GM18870 (cell line): ENCODE data around the gene HYOU1.
A peak's percentile ranks its signal among the peaks of the same experiment; 100 is the strongest.
"Not testable (repeated sequence)": the region's sequence is repeated elsewhere in the genome, so short reads cannot be mapped to it uniquely, and the experiment has no call there.

Experiments
- ATAC-seq: cut with Tn5 transposase; IDR thresholded peaks from one replicate; pipeline ENCODE4 v1.9.1; 2021; ENCODE audit warnings: moderate library complexity; ENCODE audit not compliant: unreplicated experiment

The HYOU1 gene

DNA sequence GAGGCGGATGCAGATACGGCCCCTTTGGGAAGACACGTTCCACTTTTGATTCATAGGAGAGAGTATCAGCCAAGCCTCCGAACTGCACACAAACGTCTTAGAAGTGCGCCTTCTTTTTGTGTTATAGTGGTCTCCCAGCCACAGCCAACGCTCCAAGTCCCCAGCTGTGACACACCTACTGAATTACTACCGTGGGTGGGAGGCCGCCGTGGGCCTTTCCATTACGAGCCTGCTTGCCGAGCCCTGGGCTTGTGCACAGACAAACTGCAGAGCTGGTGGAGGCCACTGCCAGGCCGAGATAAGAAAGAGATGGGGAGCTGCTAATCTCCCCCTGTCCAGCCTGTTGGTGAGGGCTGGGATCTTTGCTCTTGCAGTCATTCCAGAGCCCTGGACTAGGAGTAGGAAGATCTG is 28.4 kb upstream of the HYOU1 start:
- ATAC-seq = peak; percentile 10

DNA sequence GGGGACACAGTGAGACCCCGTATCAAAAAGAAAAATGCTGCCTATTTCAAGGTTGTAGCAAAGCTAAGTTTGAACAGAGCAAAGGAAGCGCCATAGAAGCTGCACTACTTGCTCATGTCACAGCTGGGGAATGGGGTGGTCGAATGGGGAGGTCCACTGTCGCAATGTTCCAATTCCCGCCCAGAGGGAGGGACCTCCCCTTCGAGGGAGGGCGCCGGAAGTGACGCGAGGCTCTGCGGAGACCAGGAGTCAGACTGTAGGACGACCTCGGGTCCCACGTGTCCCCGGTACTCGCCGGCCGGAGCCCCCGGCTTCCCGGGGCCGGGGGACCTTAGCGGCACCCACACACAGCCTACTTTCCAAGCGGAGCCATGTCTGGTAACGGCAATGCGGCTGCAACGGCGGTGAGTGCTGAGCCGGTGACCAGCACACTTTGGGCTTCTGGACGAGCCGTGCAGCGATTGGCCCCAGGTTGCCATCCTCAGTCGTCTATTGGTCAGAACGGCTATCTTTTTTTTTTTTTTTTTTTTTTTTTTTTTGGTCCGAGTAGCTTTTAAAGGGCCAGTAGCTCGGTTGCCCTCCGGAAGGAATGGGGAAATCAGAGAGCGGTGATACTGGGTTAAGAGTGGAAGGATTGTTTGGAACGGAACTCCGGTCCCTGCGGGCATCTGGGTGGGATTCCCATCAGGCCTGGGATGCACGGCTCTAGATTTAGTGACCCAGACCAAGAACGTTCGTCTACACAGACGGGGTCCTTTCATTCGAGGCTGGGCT is 27.8 kb upstream of the HYOU1 start, which contains the start of gene HMBS:
Gene HMBS (plus strand): TSS at position 219 of the 774 bp plus-strand sequence. CDS start 153 bp downstream, at position 372.
- ATAC-seq = peak; percentile 76

DNA sequence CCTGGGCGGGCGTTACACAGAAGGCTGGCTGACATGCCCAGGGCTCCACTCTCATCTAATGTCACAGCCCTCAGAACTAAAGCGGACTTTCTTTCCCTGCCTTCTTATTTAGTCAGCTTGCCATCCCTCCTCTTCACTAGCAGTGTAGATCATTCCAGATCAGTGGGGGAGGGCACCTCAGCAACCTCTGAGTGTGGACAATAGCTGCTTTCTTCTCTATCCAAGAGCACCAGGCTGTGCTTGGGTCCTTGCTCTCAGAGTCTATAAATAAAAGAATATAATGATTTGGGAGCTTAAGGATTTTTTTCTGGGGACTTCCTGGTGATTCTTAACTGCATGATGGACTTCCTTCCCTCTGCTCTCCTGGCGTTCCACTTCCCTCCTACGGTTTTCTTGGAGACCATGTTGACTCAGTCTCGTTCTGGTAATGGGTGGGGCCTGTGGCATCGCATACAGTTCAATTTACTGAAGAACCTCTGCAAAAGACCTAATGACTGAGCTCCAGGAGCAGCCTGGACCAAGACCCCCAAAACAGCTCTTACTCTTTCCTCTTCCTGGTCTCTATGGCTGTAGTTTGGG is 24.8 kb upstream of the HYOU1 start:
- ATAC-seq = no peak

DNA sequence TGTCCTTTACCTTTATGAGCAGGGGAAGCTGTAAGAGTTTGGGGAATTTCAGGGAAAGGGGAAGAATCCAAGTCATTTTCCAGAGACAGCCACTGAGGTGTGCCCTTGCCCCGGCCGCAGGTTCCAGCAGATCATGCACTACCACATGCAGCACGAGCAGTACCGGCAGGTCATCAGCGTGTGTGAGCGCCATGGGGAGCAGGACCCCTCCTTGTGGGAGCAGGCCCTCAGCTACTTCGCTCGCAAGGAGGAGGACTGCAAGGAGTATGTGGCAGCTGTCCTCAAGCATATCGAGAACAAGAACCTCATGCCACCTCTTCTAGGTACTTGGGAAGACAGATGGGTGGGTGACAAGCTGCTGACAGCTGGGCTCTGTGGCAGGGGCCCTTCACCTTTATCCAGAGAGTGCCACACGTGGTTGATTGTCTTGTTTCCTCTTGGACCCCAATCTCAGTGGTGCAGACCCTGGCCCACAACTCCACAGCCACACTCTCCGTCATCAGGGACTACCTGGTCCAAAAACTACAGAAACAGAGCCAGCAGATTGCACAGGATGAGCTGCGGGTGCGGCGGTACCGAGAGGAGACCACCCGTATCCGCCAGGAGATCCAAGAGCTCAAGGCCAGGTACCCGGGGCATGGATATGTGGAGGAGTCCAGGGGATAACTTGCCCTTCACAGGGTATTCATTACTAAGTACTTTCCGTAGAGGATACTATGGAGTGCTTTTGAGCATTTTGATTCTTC is 21.8 kb upstream of the HYOU1 start:
- ATAC-seq = no peak

DNA sequence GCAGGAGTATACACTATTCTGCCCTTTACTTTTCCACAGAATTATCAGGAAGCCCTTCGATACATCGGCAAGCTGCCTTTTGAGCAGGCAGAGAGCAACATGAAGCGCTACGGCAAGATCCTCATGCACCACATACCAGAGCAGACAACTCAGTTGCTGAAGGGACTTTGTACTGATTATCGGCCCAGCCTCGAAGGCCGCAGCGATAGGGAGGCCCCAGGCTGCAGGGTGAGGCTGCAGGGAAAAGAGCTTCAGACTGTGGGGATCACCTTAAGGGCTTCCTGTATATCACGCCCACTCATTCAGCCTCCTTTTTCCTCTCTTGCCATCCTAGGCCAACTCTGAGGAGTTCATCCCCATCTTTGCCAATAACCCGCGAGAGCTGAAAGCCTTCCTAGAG is 20.8 kb upstream of the HYOU1 start:
- ATAC-seq = no peak

DNA sequence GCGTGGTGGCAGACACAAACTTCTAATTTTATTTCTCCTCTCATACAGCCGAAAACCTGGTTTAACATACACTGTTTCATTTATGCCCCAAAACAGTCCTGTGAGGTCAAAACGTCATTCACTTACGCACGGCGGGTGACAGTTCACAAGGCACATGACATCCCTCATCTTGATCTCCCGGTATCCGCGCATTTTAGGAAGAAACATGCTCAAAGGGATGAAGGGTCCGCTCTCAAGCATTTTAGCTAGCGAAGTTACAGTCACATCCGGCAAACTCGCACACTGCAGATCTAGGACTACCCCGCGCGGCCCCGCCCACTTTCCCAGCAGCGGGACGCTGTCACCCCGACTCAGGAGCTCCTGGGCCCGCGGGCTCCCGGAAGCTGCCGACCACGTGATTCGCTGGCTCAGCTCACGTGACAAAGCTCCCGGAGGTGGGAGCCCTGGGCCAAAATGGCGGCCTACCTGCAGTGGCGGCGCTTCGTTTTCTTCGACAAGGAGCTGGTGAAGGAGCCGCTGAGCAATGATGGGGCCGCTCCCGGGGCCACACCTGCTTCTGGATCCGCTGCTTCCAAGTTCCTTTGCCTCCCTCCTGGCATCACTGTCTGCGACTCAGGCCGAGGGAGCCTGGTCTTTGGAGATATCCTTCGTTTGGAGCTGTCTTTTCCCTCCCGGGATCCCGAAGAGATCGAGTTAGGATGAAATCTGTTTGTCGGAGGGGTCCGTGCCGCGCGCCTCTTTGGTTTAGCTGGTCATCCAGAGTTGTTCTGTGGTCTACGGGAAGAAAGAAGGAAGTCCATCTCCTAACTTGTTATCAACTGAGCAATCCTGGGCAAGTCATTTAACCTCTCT is 10.6 kb upstream of the HYOU1 start, which contains the start of gene VPS11:
Gene VPS11 (plus strand): TSS at position 448 of the 852 bp plus-strand sequence. CDS start 6 bp downstream, at position 454.
- ATAC-seq = peak; percentile 87

DNA sequence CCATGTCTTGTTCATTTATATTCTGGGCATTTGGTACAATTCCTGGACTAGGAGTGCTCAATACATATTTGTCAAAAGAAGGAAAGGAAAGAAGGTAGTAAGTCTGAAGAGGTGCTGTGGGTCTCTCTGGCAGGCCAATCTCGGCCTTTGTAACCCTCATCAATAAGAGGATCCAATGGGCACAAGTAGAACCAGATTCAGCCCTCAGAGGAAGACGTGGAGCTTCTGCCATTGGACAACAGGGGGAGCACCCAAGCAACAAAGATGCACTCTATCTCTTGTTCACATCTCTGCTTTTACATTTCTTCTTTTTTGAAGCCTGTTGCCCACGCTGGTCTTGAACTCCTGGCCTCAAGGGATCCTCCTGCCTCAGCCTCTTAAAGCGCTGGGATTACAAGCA is 8.4 kb upstream of the HYOU1 start:
- no peak for ATAC-seq

DNA sequence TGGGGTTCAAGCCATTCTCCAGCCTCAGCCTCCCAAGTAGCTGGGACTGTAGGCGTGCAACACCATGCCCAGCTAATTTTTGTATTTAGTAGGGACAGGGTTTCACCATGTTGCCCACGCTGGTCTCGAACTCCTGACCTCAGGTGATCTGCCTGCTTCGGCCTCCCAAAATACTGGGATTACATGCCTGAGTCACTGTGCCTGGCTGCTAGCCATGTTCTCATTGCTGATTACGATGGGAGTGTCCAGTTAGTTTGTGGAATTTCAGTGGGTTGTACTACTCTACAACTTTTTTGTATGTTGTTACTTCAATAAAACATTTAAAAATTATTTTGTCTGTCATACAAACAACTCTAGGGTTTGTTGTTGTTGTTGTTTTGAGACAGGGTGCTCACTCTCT is 5.8 kb upstream of the HYOU1 start:
- ATAC-seq = no peak

DNA sequence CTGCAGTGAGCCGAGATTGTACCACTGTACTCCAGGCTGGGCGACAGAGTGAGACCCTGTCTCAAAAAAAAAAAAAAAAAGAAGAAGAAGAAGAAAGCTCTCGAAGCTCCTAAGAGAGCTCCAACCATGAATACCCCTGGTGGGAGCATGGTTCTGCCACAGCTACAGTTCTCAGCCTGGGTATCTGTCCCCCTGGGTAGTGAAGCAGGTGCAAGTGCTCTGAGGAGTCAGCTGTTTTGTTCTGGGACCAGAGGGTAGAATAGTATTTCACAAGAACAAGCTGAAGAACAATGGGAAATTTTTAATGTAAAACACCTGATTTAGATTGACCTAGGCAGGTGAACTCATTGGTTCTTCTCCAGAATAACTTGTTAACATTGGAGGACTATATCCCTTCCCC is 4.3 kb upstream of the HYOU1 start:
- no peak for ATAC-seq

DNA sequence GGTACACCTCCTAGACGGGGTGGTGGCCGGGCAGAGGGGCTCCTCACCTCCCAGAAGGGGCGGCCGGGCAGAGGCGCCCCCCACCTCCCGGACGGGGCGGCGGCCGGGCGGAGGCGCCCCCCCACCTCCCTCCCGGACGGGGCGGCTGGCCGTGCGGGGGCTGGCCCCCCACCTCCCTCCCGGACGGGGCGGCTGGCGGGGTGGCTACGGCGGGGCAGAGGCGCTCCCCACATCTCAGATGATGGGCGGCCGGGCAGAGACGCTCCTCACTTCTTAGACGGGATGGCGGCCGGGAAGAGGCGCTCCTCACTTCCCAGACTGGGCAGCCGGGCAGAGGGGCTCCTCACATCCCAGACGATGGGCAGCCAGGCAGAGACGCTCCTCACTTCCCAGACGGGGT is 2.1 kb upstream of the HYOU1 start:
- ATAC-seq = not testable (repeated sequence)

DNA sequence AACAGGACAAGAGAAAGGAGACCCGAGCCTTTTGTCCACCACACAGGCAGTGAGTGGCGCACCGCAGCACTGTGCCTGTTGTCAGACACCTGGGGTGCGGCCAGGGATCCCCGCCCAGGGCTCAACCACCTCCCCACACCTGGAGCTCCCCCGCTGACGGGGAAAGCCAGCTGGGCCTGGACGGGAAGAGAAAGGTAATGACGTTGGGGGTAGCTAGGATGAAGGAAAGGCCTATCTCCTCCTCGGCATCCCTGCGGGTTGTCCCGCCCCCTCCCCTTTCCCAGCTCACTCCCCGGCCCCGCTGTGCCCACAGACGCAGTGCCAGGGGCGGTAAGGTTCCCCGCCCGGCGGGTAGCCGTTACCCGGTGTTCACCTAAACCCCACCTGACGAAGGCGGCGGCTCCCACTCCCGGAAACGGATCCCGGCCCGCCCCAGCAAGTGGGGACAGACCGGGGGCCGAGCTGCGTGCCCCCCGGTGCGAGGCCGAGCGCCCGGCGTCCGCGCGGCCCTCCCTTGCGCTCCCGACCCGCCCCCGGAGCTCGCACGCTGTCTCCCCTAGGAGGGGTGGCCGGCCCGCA is 495 bp downstream of the HYOU1 start:
- peak; percentile 3 for ATAC-seq

DNA sequence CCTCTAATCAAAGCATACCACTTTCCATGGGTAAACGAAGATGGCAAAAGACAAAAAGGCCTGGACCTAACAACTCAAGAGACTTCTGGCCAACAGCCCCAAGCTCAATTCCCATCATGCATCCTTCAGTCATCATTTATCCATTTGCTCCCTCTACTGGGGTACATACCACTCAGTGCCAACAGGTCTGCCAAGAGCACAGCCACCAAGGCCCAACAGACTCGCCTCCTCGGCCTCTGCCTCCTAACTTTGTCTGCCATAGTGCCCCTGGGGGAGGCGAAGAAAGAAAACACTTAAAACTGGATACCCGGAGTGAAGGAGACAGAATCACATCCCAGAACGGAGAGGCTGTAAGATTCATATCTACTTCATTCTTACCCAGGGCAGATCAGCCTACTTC is 1.1 kb downstream of the HYOU1 start:
- ATAC-seq = no peak

DNA sequence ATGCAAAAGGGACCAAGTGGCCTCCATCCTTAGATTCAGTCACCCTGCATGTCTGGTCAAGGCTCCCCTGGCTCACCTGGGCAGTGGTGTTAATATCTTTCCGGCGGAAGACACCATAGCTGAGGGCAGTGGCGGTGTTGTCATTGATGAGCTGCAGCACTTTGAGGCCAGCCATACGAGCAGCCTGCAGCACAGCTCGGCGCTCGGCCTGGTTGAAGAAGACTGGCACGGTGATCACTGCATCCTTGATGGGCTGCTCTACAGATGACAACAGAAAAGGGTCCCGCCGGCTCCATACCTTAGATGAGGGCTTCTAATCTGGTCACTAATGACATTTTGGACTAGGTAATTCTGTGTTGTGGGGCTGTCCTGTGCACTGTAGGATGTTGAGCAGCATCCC is 2.6 kb downstream of the HYOU1 start:
- ATAC-seq = no peak

DNA sequence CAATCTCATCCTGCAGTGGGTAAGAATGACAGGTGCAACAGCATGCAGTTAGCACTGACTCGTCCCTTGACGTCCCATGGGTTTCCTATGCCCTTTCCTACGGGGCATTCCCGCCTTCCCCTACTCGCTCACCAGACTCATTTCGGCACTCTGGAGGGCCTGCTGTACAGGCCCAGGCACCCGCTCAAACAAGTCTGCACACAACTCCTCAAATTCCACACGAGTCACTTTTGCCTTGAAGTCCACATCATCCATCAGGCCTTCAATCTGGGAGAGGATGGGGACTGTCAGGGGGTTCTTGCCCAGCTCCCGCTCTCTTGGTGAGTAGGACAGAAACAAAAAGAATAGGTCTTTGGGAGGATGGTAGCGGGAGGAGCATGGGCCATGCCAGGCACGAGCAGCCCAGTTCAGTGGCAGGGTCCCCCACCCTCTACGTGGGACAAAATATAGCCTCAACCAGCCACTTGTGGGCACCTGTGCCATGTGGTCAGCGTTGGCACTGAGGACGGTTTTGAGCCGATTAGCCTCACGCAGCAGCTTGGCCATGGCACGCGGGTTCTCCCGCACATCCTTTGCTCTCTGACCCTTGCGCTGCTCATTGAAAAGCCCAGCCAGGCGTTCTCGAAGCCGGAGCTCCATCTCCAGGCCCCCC is 4.7 kb downstream of the HYOU1 start:
- ATAC-seq = no peak

DNA sequence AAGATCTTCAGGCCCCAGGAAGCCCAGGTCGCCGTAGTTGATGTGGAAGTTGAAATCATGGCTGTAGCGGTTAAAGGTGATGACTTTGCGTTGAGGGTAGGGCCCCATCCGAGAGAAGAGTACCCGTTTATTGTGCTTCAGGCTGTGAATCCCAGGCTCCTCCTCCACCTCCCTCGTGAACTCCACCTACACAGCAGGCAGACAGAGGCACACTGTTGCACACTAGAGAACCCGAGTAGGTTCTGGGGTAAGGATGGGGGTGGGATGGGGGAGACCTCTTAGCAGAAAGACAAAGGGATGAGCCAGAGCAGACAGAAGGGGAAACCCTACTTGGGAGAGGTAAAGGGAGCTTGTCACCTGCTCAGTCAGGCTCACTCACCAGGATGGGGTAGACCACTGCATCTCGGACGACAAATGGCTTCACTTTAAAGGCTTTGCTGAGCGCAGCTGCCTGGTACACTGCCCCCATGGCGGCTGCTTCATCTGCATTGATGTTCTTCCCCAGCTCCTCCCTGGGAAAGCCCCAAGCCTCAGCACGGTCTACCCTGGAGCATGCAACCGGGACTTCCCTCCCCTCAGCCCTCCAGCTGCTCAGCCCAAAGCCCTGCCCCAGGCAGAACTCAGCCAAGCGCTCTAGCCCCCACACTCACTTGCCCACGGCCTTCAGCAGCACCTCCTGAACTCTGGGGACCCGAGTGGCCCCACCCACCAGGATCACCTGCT is 5.4 kb downstream of the HYOU1 start:
- ATAC-seq = no peak

DNA sequence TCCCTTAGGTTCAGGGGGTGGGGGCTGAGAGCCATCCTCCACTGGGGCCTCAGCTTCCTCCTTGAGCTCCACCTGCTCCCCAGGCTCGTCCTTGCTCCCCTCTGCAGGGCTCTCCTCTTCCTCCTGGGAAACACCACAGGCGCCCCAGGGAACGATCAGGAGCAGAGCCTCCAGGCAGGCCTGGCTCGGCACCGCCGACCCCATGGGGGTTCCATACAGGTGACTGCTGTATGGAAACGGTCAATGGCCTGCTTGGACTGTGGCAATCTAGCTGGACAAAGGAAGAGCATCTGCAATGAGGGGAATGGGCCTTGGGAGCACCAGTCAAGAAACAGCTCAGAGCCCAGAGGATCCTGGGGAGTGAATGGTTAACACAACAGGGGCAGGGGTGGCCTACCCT is 7.9 kb downstream of the HYOU1 start:
- no peak for ATAC-seq

DNA sequence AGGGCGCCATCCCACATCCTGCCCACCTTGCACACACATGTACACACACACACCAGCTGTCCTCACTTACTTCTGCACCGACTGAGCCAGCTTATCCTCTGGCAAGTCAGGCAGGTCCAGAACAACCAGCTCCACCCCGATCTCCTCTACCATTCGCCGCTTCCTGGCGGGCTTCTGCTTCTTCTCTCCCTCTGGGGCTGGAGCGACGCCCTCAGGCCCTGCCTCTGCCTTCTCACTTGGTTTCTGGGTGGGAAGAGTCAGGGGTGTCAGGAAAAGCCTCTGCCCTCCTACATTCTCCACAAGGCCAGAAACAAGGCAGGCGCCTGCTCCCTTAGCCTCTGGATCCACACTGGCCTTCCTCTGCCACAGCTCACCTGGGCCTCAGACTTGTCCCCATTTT is 8.4 kb downstream of the HYOU1 start:
- no peak for ATAC-seq

DNA sequence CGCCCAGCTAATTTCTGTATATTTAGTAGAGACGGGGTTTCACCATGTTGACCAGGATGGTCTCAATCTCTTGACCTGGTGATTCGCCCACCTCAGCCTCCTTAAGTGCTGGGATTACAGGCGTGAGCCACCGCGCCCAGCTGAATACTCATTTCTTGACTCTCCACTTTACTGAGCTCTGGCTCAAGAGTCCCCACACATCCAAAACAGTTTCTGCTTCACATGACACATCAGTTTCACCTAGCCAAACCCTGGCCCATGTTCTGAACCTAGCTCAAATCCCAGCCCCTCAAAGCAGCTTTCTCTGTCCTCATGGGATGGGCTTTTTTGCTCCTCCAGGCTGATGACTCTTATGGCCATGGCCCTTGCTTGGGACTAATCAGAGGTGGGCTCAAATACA is 9.8 kb downstream of the HYOU1 start:
- ATAC-seq = no peak

DNA sequence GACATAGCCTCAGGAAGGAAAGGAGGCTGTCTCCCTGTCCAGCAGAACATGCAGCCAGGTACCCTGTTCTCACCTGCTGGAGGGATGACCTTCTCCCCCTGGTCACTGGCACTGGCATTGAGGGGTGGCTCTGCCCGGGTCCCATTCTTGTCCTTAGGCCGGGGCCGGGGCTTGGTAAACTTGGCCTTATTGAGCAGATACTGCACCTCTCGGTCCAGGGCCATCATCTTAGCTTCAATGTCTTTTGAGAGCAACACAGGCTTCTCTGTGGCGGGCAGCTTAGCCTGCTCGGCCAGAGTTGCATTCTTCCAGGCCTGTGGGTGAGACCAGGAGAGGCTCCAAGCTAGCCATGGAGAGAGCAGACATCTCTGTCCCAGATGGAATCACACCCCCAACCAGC is 10.5 kb downstream of the HYOU1 start:
- ATAC-seq = no peak
